ENCODE measurements around the gene ZFAND4. TPM values are rescaled to one million over a fixed set of nuclear protein-coding genes. Genes with fewer than 3 reads are reported as not detected.

Gene ZFAND4
- total RNA-seq, 6 experiments from 2014 or later = 6.3 to 15.2 (median 9.3) TPM

- WGBS (ENCODE audit: insufficient coverage, low coverage, low lambda C conversion rate, missing lambda C conversion rate) = 80% methylated on average over 3 of the region's 3 CpGs
- intact Hi-C loops (cut with DNase I) = no loop called here
- no peak overlapping the region for H3K4me3 ChIP-seq
- peaks cover 0 to 6% (median 0%) of the 10 kb centered on the region in 4 donors for H3K4me1 ChIP-seq
- TF ChIP-seq POLR2A (IDR thresholded peaks at IDR 0.05) (no peak), CTCF (IDR thresholded peaks at IDR 0.05) (no peak)
- no peaks in the 10 kb centered on the region for H3K9me3 ChIP-seq
- no peaks in the 10 kb centered on the region for H3K27me3 ChIP-seq
- DNase-seq (no peak), ATAC-seq (no peak)
- no peaks in the 10 kb centered on the region for H3K36me3 ChIP-seq
- no peak overlapping the region for H3K27ac ChIP-seq
Observed at GRCh38 chr10:45569471-45569870, 103.1 kb downstream of the ZFAND4 start.

- 44% methylated on average over 3 of the region's 3 CpGs for WGBS (ENCODE audit: insufficient coverage, low coverage, low lambda C conversion rate, missing lambda C conversion rate)
- ATAC-seq = no peak
- intact Hi-C loops (cut with DNase I) = no loop called here
Observed at GRCh38 chr10:45566415-45566814, 106.2 kb downstream of the ZFAND4 start.

More at GRCh38 chr10:45566415-45566814, 106.2 kb downstream of the ZFAND4 start:
- Histone ChIP-seq H3K27ac (no peak overlapping the region), H3K4me1 (peaks cover 0 to 3% (median 0%) of the 10 kb centered on the region in 4 donors), H3K27me3 (no peaks in the 10 kb centered on the region), H3K36me3 (no peaks in the 10 kb centered on the region), H3K9me3 (no peaks in the 10 kb centered on the region), H3K4me3 (no peak overlapping the region)
- no peak for DNase-seq
- TF ChIP-seq POLR2A (IDR thresholded peaks at IDR 0.05) (no peak), CTCF (IDR thresholded peaks at IDR 0.05) (no peak)

Other genes starting within 250 kb of the ZFAND4 start
- 10 to 100 TPM; 10.0 to 25.5 (median 23.1) TPM for gene WASHC2C, start 54.5 kb upstream of the ZFAND4 start, total RNA-seq
- gene AGAP4, start 174.7 kb upstream of the ZFAND4 start, total RNA-seq = 10 to 100 TPM in 2 of 6 experiments, 1 to 10 TPM in 4; 4.8 to 13.8 (median 7.5) TPM

Measured in right lobe of liver (tissue), 6 donors.